ENCODE measurements around the gene LY6G6F. TPM values are rescaled to one million over a fixed set of nuclear protein-coding genes. Genes with fewer than 3 reads are reported as not detected.

LY6G6F gene
- total and polyA plus RNA-seq, 2 of the 13 experiments (the other 11 are each of a cell fraction or from before 2014, with no cell fraction given): not detected

GRCh38 chr6:31736768-31737314, 30.2 kb downstream of the LY6G6F start (continued):
- TF ChIP-seq ZBTB49 (CRISPR knock-in tag; IDR thresholded peaks at IDR 0.05; ENCODE audit: borderline replicate concordance) (peak; percentile 42; the same call in 1 of the 2 replicates), AHDC1 (CRISPR knock-in tag; IDR thresholded peaks at IDR 0.05; ENCODE audit: borderline replicate concordance) (no peak), ZNF816 (CRISPR knock-in tag; IDR thresholded peaks at IDR 0.05; ENCODE audit: borderline replicate concordance) (no peak), ZNF720 (CRISPR knock-in tag; IDR thresholded peaks at IDR 0.05) (no peak), TERF1 (CRISPR knock-in tag; IDR thresholded peaks at IDR 0.05) (0 out of 2 replicates have a peak, but pooled peaks have one; percentile 24), REXO4 (CRISPR knock-in tag; IDR thresholded peaks at IDR 0.05; ENCODE audit: borderline replicate concordance) (no peak), AFF4 (CRISPR knock-in tag; IDR thresholded peaks at IDR 0.05) (peak; percentile 85; the same call in 1 of the 2 replicates)
